ENCODE measurements around the gene GPATCH8. TPM values are rescaled to one million over a fixed set of nuclear protein-coding genes. Genes with fewer than 3 reads are reported as not detected.

GPATCH8 gene
- total RNA-seq, 4 donors from 2014 or later = 55.1 to 71.2 (median 59.8) TPM

DNA sequence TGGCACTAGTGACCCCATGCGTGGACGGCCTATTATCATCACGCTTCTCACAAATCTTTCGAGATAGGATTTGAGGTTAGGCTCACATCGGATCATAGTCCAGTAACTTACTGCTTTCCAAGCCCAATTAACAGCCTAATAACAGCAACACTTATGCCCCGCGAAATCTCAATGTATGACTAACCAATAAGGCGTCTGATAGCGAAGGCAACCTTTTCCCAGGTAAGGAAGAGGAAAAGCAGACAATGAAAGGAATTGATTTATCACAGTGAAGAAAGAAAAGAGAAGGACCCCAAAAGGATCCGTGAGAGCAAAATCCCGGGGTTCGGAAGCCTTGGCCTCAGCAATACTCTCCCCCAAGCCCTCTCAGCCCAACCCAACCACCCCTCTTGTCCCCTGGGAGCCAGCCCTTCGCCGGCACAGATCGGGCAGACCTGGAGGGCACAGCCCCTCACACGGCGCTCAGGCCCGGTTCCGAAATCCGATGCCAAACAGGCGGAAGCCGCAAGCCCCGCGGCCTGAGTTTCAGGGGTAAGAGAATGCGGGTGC, 534 bp downstream of the GPATCH8 start:
- Histone ChIP-seq H3K36me3 (no peaks in the 10 kb centered on the region), H3K27ac (peak overlapping the region; percentile 75 to 95 (median 90)), H3K4me3 (peak overlapping the region; percentile 52 to 87 (median 77)), H3K9me3 (no peaks in the 10 kb centered on the region), H3K27me3 (no peaks in the 10 kb centered on the region), H3K4me1 (peaks cover 0 to 53% (median 29%) of the 10 kb centered on the region in 4 donors)
- 0% methylated on average over 24 to 25 of the region's 25 CpGs for WGBS, 2 donors
- peak in 1 of 2 donors; percentile 10 for DNase-seq (ENCODE audit: low spot score in 2 of 2)
- TF ChIP-seq CTCF (IDR thresholded peaks at IDR 0.05) (no peak), POLR2A (IDR thresholded peaks at IDR 0.05) (no peak), EP300 (IDR thresholded peaks at IDR 0.05) (no peak)

DNA sequence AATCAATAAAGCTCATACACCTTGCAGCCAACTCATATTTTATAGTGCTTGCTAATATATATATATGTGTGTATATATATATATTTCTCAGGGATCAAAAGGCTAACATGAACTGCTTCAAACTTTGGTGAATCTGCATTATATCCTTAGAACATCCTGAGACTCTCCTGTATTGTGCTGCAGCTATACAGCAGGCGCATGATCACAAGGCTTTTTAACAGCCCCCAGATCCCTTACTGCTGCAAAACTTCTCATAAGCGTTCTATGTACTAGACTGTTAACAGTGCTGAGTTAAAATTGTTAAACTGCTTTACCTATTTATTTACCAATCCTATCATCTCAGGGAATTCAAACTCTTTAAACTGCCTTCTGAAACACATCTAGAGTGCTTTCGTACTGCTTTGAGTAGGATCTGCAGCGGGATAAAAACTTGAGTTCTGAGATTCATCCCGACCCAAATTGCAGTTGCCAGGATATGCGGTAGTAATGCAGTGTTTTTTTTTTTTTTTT, 1.3 kb downstream of the GPATCH8 start:
- peaks cover 0 to 60% (median 31%) of the 10 kb centered on the region in 4 donors for H3K4me1 ChIP-seq
- peak overlapping the region in 2 of 4 donors; percentile 9 to 93 for H3K27ac ChIP-seq

GRCh38 chr17:44499722-44500121, 3.5 kb downstream of the GPATCH8 start:
- no peak overlapping the region for H3K4me3 ChIP-seq
- DNase-seq (ENCODE audit: low spot score in 2 of 2) = no peak
- WGBS, 2 donors = 17 to 44% methylated on average over 1 of the region's 1 CpG
- no peaks in the 10 kb centered on the region for H3K27me3 ChIP-seq
- no peaks in the 10 kb centered on the region for H3K36me3 ChIP-seq
- no peak overlapping the region for H3K27ac ChIP-seq
- H3K9me3 ChIP-seq = no peaks in the 10 kb centered on the region
- no peak for TF ChIP-seq POLR2A (IDR thresholded peaks at IDR 0.05)
- TF ChIP-seq EP300 (IDR thresholded peaks at IDR 0.05) = no peak
- H3K4me1 ChIP-seq = peaks cover 0 to 80% (median 31%) of the 10 kb centered on the region in 4 donors

More for the DNA sequence above, 1.3 kb downstream of the GPATCH8 start:
- Histone ChIP-seq H3K27me3 (no peaks in the 10 kb centered on the region), H3K36me3 (no peaks in the 10 kb centered on the region), H3K4me3 (peak overlapping the region; percentile 52 to 87 (median 77)), H3K9me3 (no peaks in the 10 kb centered on the region)
- TF ChIP-seq CTCF (IDR thresholded peaks at IDR 0.05) (no peak), EP300 (IDR thresholded peaks at IDR 0.05) (no peak), POLR2A (IDR thresholded peaks at IDR 0.05) (no peak)
- DNase-seq (ENCODE audit: low spot score in 2 of 2) = no peak
- 3 to 6% methylated on average over 6 of the region's 6 CpGs for WGBS, 2 donors

GRCh38 chr17:44496815-44497214, 6.4 kb downstream of the GPATCH8 start:
- TF ChIP-seq EP300 (IDR thresholded peaks at IDR 0.05) (no peak), CTCF (IDR thresholded peaks at IDR 0.05) (no peak), POLR2A (IDR thresholded peaks at IDR 0.05) (no peak)
- no peak overlapping the region for H3K4me3 ChIP-seq
- peaks cover 0 to 88% (median 24%) of the 10 kb centered on the region in 4 donors for H3K4me1 ChIP-seq
- H3K36me3 ChIP-seq = no peaks in the 10 kb centered on the region
- H3K27ac ChIP-seq = peak overlapping the region in 1 of 4 donors; percentile 1
- H3K27me3 ChIP-seq = no peaks in the 10 kb centered on the region
- no peaks in the 10 kb centered on the region for H3K9me3 ChIP-seq
- no peak for DNase-seq (ENCODE audit: low spot score in 2 of 2)
- WGBS, 2 donors = 30 to 33% methylated on average over 2 of the region's 2 CpGs

- WGBS, 2 donors = 89% methylated on average over 5 of the region's 5 CpGs
- TF ChIP-seq EP300 (IDR thresholded peaks at IDR 0.05) (no peak), CTCF (IDR thresholded peaks at IDR 0.05) (no peak), POLR2A (IDR thresholded peaks at IDR 0.05) (no peak)
- DNase-seq (ENCODE audit: low spot score in 2 of 2) = no peak
- Histone ChIP-seq H3K27ac (no peak overlapping the region), H3K9me3 (no peaks in the 10 kb centered on the region), H3K27me3 (no peaks in the 10 kb centered on the region), H3K4me3 (no peak overlapping the region), H3K4me1 (peaks cover 0 to 63% (median 6%) of the 10 kb centered on the region in 4 donors), H3K36me3 (peaks cover 0 to 4% (median 0%) of the 10 kb centered on the region in 3 donors)
Observed at GRCh38 chr17:44493339-44493738, 9.9 kb downstream of the GPATCH8 start.
